Activated T-cell treated with anti-CD3 and anti-CD28 coated beads for 48 hours (primary cell): ENCODE measurements around the gene MBD4.

Experiments used
- DNase-seq: peaks from one replicate; pipeline ENCODE4 v3.0.0-alpha.2; 2020; ENCODE audit warnings: low read depth

Gene MBD4

GRCh38 chr3:129463094-129463493 is 23.3 kb upstream of the MBD4 start:
- DNase-seq, result no peak

- no peak for DNase-seq
These were observed 22.7 kb upstream of the MBD4 start for GRCh38 chr3:129462361-129462968.

DNA sequence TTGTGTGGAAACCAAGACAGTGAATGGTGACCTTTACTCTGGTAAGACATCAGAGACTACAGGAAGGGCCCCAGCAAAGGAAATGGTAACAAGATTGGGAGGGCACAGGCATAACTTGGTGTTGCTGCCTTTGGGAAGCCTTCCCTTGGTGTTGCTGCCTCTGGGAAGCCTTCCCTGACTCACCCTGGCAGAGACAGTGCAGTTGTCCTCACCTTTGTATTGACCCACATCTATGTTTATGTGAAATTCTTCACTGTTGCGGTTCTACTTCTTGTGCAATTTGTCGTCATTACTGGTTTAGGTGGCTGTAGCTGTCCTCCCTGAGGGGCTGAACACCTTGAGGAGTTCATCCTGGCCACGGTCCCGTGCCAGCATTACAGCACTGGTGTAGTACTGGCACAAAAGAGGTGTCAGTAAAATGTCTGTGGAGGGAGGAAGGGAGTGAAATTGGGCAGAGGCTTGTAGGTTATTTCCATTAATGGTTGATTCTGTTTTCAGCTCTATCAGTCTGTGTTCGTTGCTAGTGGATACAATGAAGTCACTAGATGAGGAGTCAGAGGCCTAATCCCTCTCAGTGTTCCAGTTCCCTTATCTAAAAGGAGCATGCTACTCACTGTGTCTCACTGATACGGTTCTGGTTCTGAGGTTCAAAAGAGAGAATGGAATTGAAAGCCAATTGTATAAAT is 21.9 kb upstream of the MBD4 start:
- DNase-seq, result no peak

- no peak for DNase-seq
These were observed 21.3 kb upstream of the MBD4 start for GRCh38 chr3:129461022-129461421.

- DNase-seq, result no peak
These were observed 20.8 kb upstream of the MBD4 start for GRCh38 chr3:129460572-129460971.

- no peak for DNase-seq
These were observed 20.4 kb upstream of the MBD4 start for GRCh38 chr3:129460155-129460554.

- DNase-seq, result no peak
These were observed 14.0 kb upstream of the MBD4 start for GRCh38 chr3:129453732-129454131.

DNA sequence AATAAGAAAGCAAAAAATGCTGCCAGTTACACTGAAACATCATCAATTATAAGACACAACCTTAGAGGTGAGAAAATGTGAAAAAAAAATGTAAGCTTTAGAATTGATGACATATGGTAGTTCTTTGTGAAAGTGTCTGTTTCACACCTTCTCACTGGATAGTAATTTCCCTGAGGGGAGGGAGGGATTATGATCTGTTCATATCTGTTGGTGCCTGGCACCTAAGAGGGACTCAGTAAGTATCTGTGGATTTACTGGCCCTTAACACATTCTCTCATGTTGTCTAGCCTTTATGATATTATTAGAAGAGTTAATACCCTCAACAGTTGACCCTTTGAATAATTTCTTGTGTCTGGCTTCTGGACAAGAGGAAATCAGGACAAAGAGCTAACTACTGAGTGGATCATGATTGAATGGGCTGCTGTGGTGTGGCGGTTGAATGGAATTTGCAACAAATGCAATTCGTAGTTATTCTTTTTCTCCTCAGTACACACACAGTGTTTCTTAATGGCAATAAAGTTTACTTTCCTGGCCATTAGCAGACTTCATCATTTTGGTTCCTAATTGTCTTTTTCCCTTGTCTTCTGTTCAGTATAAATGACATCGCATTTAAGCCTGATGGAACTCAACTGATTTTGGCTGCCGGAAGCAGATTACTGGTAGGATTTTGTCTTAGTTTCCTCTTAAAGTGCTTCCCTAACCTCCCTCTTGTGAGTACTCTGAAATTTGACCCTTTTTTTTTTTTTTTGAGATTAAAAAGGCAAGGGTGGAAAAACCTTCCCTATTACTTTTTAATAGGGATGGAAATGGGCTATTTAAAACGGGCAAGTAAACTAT is 9.7 kb upstream of the MBD4 start:
- DNase-seq, result no peak

GRCh38 chr3:129448186-129448895 is 8.6 kb upstream of the MBD4 start:
- no peak for DNase-seq

- DNase-seq, result no peak
These were observed 7.2 kb upstream of the MBD4 start for GRCh38 chr3:129446926-129447325.

GRCh38 chr3:129445471-129445870 is 5.7 kb upstream of the MBD4 start:
- no peak for DNase-seq

DNA sequence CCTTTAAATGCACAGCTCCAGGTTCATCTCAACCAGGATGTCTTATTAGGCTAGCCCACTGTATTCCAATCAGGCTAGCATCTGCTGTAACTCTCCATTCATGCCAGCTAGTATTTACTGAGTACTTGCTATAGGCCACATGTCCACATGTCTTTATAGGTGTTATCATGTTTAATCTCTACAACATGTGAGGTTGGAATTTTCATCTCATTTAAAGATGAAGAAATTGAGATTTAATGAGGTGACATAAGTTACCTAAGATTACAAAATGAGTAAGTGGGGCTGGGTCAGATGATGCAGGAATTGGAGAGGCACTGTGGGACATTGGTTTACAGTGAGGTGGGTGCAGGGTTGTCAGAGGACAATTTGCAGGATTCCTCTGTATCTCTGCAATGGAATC is 3.2 kb upstream of the MBD4 start:
- no peak for DNase-seq

GRCh38 chr3:129442486-129442885 is 2.7 kb upstream of the MBD4 start:
- no peak for DNase-seq

- DNase-seq, result no peak
These were observed 2.0 kb upstream of the MBD4 start for GRCh38 chr3:129441782-129442181.

GRCh38 chr3:129441215-129441614 is 1.5 kb upstream of the MBD4 start:
- DNase-seq, result no peak

- no peak for DNase-seq
These were observed 956 bp upstream of the MBD4 start for GRCh38 chr3:129440618-129441190.

- peak; percentile 23 for DNase-seq
These were observed 427 bp downstream of the MBD4 start for GRCh38 chr3:129439226-129439816.

DNA sequence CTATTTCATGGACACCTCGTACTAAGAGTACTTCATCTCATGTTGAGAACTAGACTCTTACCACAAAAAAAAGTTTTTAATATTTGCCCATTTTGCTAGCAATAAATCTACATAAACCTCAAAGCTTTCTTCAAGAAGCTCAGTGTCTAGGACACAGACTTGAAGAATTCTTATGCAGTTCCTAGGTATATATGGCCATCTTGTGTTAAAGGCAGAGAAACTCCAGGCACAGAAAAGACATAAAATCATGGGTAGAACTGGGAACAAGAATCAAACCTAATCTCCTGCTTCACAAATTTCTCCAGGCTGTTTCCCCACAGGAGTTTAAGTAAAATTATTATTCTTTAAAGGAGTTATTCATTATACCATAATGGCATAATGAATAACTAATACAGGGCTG is 4.4 kb downstream of the MBD4 start:
- no peak for DNase-seq

DNA sequence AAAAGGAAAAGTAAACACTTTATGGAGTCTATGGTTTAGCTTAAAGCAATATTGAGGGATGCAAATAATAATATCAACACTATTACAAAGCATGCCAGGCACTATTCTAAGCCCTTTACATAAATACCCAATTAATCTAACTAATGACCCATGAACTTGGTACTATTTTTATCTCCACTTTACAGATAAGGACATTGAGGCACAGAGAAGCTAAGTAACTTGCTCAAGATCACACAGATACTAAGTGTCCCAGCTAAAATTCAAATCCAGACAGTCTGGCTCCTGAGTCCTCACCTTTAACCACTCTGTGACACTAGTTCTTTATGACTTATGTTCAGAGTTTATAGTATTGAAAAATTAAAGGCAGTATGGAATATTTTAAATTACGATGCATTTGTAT is 5.6 kb downstream of the MBD4 start:
- DNase-seq, result no peak

- DNase-seq, result no peak
These were observed 6.2 kb downstream of the MBD4 start for GRCh38 chr3:129433565-129433964.

- no peak for DNase-seq
These were observed 7.1 kb downstream of the MBD4 start for GRCh38 chr3:129432671-129433070.

GRCh38 chr3:129432036-129432435 is 7.7 kb downstream of the MBD4 start:
- no peak for DNase-seq
